Esophagus (tissue), 2 donors: Measurements from ENCODE around the gene TTLL13. TPM values are rescaled to one million over a fixed set of nuclear protein-coding genes. Genes with fewer than 3 reads are reported as not detected.
A peak's percentile ranks its signal among the peaks of the same experiment; 100 is the strongest.
"Not testable (repeated sequence)": the region's sequence is repeated elsewhere in the genome, so short reads cannot be mapped to it uniquely, and the experiment has no call there.

Source experiments
- H3K27ac ChIP-seq, 2 donors: one replicate each; pipeline ENCODE4 v1.5.1; 2013; ENCODE audit warnings: low read depth in 2 of 2, mild to moderate bottlenecking in 2 of 2, inconsistent platforms in 1 of 2, low read length in 1 of 2, moderate library complexity in 1 of 2
- H3K27me3 ChIP-seq, 2 donors: one replicate each; pipeline ENCODE4 v1.6.1; 2013; ENCODE audit warnings: low read length in 2 of 2, control low read depth in 1 of 2, mild to moderate bottlenecking in 1 of 2; ENCODE audit not compliant: insufficient read depth in 2 of 2, control insufficient read depth in 1 of 2
- H3K36me3 ChIP-seq, 2 donors: one replicate each; pipeline ENCODE4 v1.6.1; 2013; ENCODE audit warnings: low read length in 1 of 2; ENCODE audit not compliant: control insufficient read depth in 2 of 2, insufficient read depth in 2 of 2
- H3K4me1 ChIP-seq, 2 donors: one replicate each; pipeline ENCODE4 v1.6.1; 2013; ENCODE audit warnings: low read length in 1 of 2; ENCODE audit not compliant: control insufficient read depth in 2 of 2, insufficient read depth in 2 of 2
- H3K4me3 ChIP-seq, 2 donors: one replicate each; pipeline ENCODE4 v1.5.1; 2013; ENCODE audit warnings: low read length in 2 of 2, mild to moderate bottlenecking in 2 of 2, low read depth in 1 of 2, moderate library complexity in 1 of 2
- H3K9me3 ChIP-seq, 2 donors: one replicate each; pipeline ENCODE4 v1.6.1; 2013; ENCODE audit warnings: mild to moderate bottlenecking in 2 of 2, low read depth in 1 of 2, low read length in 1 of 2, moderate library complexity in 1 of 2; ENCODE audit not compliant: control insufficient read depth in 2 of 2, insufficient read depth in 1 of 2
- WGBS, 2 donors: extraction: QIAGEN DNeasy Blood & Tissue Kit; methylation state at CpG; one replicate each; pipeline ENCODE4 v1.1.7; 2013; 5-methylcytosine and 5-hydroxymethylcytosine counted together
- polyA plus RNA-seq, 2 donors: library from polyadenylated mRNA; stranded (reverse); fragments of 200-250 nt; gene quantifications; one replicate each; pipeline ENCODE4 v1.2.3, GENCODE V29; 2013
- donor health status: healthy with polysubstance abuse.
- donor health status: Bipolar disorder and iron deficiency.

TTLL13 gene
- polyA plus RNA-seq, 2 donors: 0.04 to 0.07 TPM

GRCh38 chr15:90257776-90258175 is 8.4 kb downstream of the TTLL13 start:
- no peaks in the 10 kb centered on the region for H3K27me3 ChIP-seq

GRCh38 chr15:90259524-90259923 is 10.2 kb downstream of the TTLL13 start:
- Histone ChIP-seq H3K27ac (no peak overlapping the region), H3K4me3 (no peak overlapping the region), H3K9me3 (no peaks in the 10 kb centered on the region), H3K27me3 (no peaks in the 10 kb centered on the region), H3K4me1 (peaks cover 2 to 4% of the 10 kb centered on the region in 2 donors), H3K36me3 (no peaks in the 10 kb centered on the region)
- 77 to 82% methylated on average over 5 of the region's 5 CpGs for WGBS, 2 donors

More at GRCh38 chr15:90257776-90258175, 8.4 kb downstream of the TTLL13 start:
- Histone ChIP-seq H3K9me3 (no peaks in the 10 kb centered on the region), H3K4me3 (no peak overlapping the region), H3K4me1 (peaks cover 2% of the 10 kb centered on the region in 2 donors), H3K36me3 (no peaks in the 10 kb centered on the region), H3K27ac (no peak overlapping the region)
- WGBS, 2 donors: 91% methylated on average over 7 of the region's 7 CpGs

- 83 to 90% methylated on average over 5 to 6 of the region's 6 CpGs for WGBS, 2 donors
- not testable (repeated sequence) for H3K36me3 ChIP-seq, H3K4me1 ChIP-seq, H3K27ac ChIP-seq, H3K27me3 ChIP-seq, H3K4me3 ChIP-seq, H3K9me3 ChIP-seq
These were observed 11.4 kb downstream of the TTLL13 start for GRCh38 chr15:90260731-90261130.

- Histone ChIP-seq H3K27ac (peak overlapping the region; percentile 52 to 62), H3K27me3 (no peaks in the 10 kb centered on the region), H3K9me3 (no peaks in the 10 kb centered on the region), H3K36me3 (no peaks in the 10 kb centered on the region), H3K4me1 (peaks cover 6 to 7% of the 10 kb centered on the region in 2 donors), H3K4me3 (no peak overlapping the region)
- 65 to 68% methylated on average over 5 of the region's 5 CpGs for WGBS, 2 donors
These were observed 12.5 kb downstream of the TTLL13 start for GRCh38 chr15:90261811-90262210.

GRCh38 chr15:90262426-90262825 is 13.1 kb downstream of the TTLL13 start:
- Histone ChIP-seq H3K27ac (peak overlapping the region in 1 of 2 donors; percentile 62), H3K36me3 (no peaks in the 10 kb centered on the region), H3K9me3 (no peaks in the 10 kb centered on the region), H3K4me1 (peaks cover 6 to 10% of the 10 kb centered on the region in 2 donors), H3K4me3 (no peak overlapping the region), H3K27me3 (no peaks in the 10 kb centered on the region)
- 53 to 65% methylated on average over 5 of the region's 5 CpGs for WGBS, 2 donors

- WGBS, 2 donors: 25 to 27% methylated on average over 4 of the region's 4 CpGs
- peak overlapping the region; percentile 63 to 73 for H3K4me3 ChIP-seq
- H3K36me3 ChIP-seq: no peaks in the 10 kb centered on the region
- peak overlapping the region; percentile 95 to 96 for H3K27ac ChIP-seq
- no peaks in the 10 kb centered on the region for H3K27me3 ChIP-seq
- no peaks in the 10 kb centered on the region for H3K9me3 ChIP-seq
- peaks cover 6 to 10% of the 10 kb centered on the region in 2 donors for H3K4me1 ChIP-seq
These were observed 15.3 kb downstream of the TTLL13 start for GRCh38 chr15:90264671-90265070.

- Histone ChIP-seq H3K27me3 (no peaks in the 10 kb centered on the region), H3K4me3 (peak within 1 kb of the TSS; percentile 63 to 73), H3K36me3 (no peaks in the 10 kb centered on the region), H3K27ac (peak within 1 kb of the TSS; percentile 95 to 96), H3K4me1 (peaks cover 6 to 10% of the 10 kb centered on the region in 2 donors), H3K9me3 (no peaks in the 10 kb centered on the region)
- 0% methylated on average over 56 to 59 of the region's 59 CpGs for WGBS, 2 donors
These were observed 16.1 kb downstream of the TTLL13 start, which contains the start of gene NGRN for GRCh38 chr15:90265271-90266060. NGRN (plus strand) TSS chr15:90265672; CDS start chr15:90265713, 41 bp downstream.

GRCh38 chr15:90266061-90266431 is 16.7 kb downstream of the TTLL13 start:
- Histone ChIP-seq H3K9me3 (no peaks in the 10 kb centered on the region), H3K27ac (peak overlapping the region; percentile 95 to 96), H3K27me3 (no peaks in the 10 kb centered on the region), H3K36me3 (peaks cover 1 to 4% of the 10 kb centered on the region in 2 donors), H3K4me3 (peak overlapping the region; percentile 63 to 73), H3K4me1 (peaks cover 6 to 10% of the 10 kb centered on the region in 2 donors)
- 0% methylated on average over 16 of the region's 16 CpGs for WGBS, 2 donors

GRCh38 chr15:90266485-90266884 is 17.1 kb downstream of the TTLL13 start:
- Histone ChIP-seq H3K27me3 (no peaks in the 10 kb centered on the region), H3K4me1 (peaks cover 6 to 10% of the 10 kb centered on the region in 2 donors), H3K4me3 (peak overlapping the region; percentile 63 to 73), H3K36me3 (peaks cover 5 to 8% of the 10 kb centered on the region in 2 donors), H3K27ac (peak overlapping the region; percentile 95 to 96), H3K9me3 (no peaks in the 10 kb centered on the region)
- WGBS, 2 donors: 7 to 9% methylated on average over 15 of the region's 15 CpGs

- H3K4me1 ChIP-seq: peaks cover 4 to 8% of the 10 kb centered on the region in 2 donors
- no peak overlapping the region for H3K27ac ChIP-seq
- H3K36me3 ChIP-seq: peaks cover 10 to 13% of the 10 kb centered on the region in 2 donors
- no peaks in the 10 kb centered on the region for H3K9me3 ChIP-seq
- 47 to 48% methylated on average over 1 of the region's 1 CpG for WGBS, 2 donors
- no peaks in the 10 kb centered on the region for H3K27me3 ChIP-seq
- H3K4me3 ChIP-seq: no peak overlapping the region
These were observed 19.1 kb downstream of the TTLL13 start for GRCh38 chr15:90268415-90268814.
